ENCODE results near the gene PSMC4. TPM values are rescaled to one million over a fixed set of nuclear protein-coding genes. Genes with fewer than 3 reads are reported as not detected.

The PSMC4 gene
- total RNA-seq, 2 donors from 2014 or later, result 14.2 to 43.8 TPM

- H3K4me1 ChIP-seq, result peaks cover 22% of the 10 kb centered on the region
- no peak for TF ChIP-seq POLR2A (IDR thresholded peaks at IDR 0.05)
- TF ChIP-seq, protein P1, sequence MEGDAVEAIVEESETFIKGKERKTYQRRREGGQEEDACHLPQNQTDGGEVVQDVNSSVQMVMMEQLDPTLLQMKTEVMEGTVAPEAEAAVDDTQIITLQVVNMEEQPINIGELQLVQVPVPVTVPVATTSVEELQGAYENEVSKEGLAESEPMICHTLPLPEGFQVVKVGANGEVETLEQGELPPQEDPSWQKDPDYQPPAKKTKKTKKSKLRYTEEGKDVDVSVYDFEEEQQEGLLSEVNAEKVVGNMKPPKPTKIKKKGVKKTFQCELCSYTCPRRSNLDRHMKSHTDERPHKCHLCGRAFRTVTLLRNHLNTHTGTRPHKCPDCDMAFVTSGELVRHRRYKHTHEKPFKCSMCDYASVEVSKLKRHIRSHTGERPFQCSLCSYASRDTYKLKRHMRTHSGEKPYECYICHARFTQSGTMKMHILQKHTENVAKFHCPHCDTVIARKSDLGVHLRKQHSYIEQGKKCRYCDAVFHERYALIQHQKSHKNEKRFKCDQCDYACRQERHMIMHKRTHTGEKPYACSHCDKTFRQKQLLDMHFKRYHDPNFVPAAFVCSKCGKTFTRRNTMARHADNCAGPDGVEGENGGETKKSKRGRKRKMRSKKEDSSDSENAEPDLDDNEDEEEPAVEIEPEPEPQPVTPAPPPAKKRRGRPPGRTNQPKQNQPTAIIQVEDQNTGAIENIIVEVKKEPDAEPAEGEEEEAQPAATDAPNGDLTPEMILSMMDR (IDR thresholded peaks at IDR 0.05), result no peak
- H3K27ac ChIP-seq, result no peak overlapping the region
- WGBS, 2 donors, result 40 to 56% methylated on average over 5 of the region's 5 CpGs
- H3K27me3 ChIP-seq, result no peaks in the 10 kb centered on the region
- intact Hi-C loops (cut with DNase I), result no loop called here
- no peaks in the 10 kb centered on the region for H3K36me3 ChIP-seq (replicated peaks in 1 of 2; ENCODE audit: insufficient read depth in 1 of 2, low read depth in 2 of 2)
- ATAC-seq (no peak), DNase-seq (peak in 1 of 4 donors; percentile 54)
- no peaks in the 10 kb centered on the region for H3K9me3 ChIP-seq
- no peak overlapping the region for H3K4me3 ChIP-seq
Measured at GRCh38 chr19:39941615-39942365, 29.2 kb upstream of the PSMC4 start.

DNA sequence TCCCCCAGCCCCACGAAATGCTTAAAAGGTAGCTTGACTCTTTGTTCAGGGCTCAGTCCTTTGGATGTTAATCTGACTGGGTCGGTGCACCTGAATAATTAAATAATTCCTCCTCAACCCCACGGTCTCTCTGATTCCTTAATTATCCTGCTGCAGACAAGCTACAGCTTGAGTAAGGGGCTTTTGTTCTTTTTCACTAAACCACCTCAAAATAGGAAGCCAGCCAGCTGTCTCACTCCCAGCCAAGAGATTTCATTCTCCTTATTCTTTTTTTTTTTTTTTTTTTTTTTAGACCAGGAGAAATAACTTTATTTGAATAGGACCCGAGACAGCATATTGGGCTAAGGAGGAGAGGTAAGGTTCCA, 28.6 kb upstream of the PSMC4 start:
- H3K27me3 ChIP-seq, result no peaks in the 10 kb centered on the region
- intact Hi-C loops (cut with DNase I), result no loop called here
- no peak overlapping the region for H3K27ac ChIP-seq
- no peak overlapping the region for H3K4me3 ChIP-seq
- no peaks in the 10 kb centered on the region for H3K36me3 ChIP-seq (replicated peaks in 1 of 2; ENCODE audit: insufficient read depth in 1 of 2, low read depth in 2 of 2)
- no peak for DNase-seq
- 47 to 63% methylated on average over 4 of the region's 4 CpGs for whole genome bisulfite sequencing, 2 donors
- TF ChIP-seq, protein P1 (IDR thresholded peaks at IDR 0.05), result no peak
- no peaks in the 10 kb centered on the region for H3K9me3 ChIP-seq
- peaks cover 22% of the 10 kb centered on the region for H3K4me1 ChIP-seq
- no peak for ATAC-seq

DNA sequence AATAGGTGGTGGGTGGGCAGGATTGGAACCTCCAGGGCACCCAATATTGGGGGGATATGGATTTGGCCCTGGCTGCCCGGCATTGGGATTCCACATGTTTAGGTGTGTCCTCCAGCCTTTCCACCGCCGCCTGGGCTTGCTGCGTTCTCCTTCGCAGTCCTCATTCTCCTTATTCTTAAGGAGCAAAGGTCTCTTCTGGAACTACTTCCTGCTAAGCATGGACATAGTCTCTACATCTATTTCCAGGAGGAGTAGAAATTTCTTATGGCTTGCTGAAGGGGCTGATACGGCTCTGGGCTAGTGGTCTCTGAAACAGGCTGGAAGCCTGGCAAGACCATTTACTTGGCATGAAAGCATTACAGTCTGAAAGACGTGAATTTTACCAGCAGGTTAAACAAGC, 27.4 kb upstream of the PSMC4 start:
- DNase-seq, result no peak
- H3K4me1 ChIP-seq, result peaks cover 22% of the 10 kb centered on the region
- 45 to 59% methylated on average over 6 to 7 of the region's 7 CpGs for WGBS, 2 donors
- no peaks in the 10 kb centered on the region for H3K36me3 ChIP-seq (replicated peaks in 1 of 2; ENCODE audit: insufficient read depth in 1 of 2, low read depth in 2 of 2)
- TF ChIP-seq, protein P1 (IDR thresholded peaks at IDR 0.05), result no peak
- TF ChIP-seq POLR2A (IDR thresholded peaks at IDR 0.05), result no peak
- H3K9me3 ChIP-seq, result no peaks in the 10 kb centered on the region
- peak overlapping the region; percentile 40 to 93 (median 74) for H3K27ac ChIP-seq
- ATAC-seq, result peak; percentile 3
- H3K27me3 ChIP-seq, result no peaks in the 10 kb centered on the region
- intact Hi-C loops (cut with DNase I), result no loop called here
- no peak overlapping the region for H3K4me3 ChIP-seq

- Histone ChIP-seq H3K4me1 (peaks cover 22% of the 10 kb centered on the region), H3K9me3 (no peaks in the 10 kb centered on the region), H3K4me3 (no peak overlapping the region), H3K36me3 (replicated peaks in 1 of 2; ENCODE audit: insufficient read depth in 1 of 2, low read depth in 2 of 2) (no peaks in the 10 kb centered on the region), H3K27me3 (no peaks in the 10 kb centered on the region), H3K27ac (no peak overlapping the region)
- peak in 1 of 4 donors; percentile 11 for DNase-seq
- 56 to 62% methylated on average over 4 of the region's 4 CpGs for WGBS, 2 donors
- intact Hi-C loops (cut with DNase I), result no loop called here
- TF ChIP-seq POLR2A (IDR thresholded peaks at IDR 0.05), result no peak
- TF ChIP-seq, protein P1 (IDR thresholded peaks at IDR 0.05), result no peak
- ATAC-seq, result no peak
Measured at GRCh38 chr19:39946532-39946931, 24.4 kb upstream of the PSMC4 start.
